Fibroblast of lung (primary cell): ENCODE results near the gene TRPM3. TPM values are rescaled to one million over a fixed set of nuclear protein-coding genes. Genes with fewer than 3 reads are reported as not detected.

Source experiments
- DNase-seq, 2 donors: peaks; one replicate each; pipeline versions ENCODE4 v3.0.0 to v3.0.0-alpha.2; 2010; ENCODE audit warnings: low read depth in 2 of 2
- H2AFZ ChIP-seq: 2 replicates; pipeline ENCODE4 v1.5.1; 2012; ENCODE audit warnings: low read length, control low read depth, inconsistent platforms
- H3K27ac ChIP-seq: 2 replicates; pipeline ENCODE4 v1.5.1; 2011; ENCODE audit warnings: low read length, control low read depth; ENCODE audit not compliant: insufficient read depth
- H3K27me3 ChIP-seq: 2 replicates; pipeline ENCODE4 v1.5.1; 2011; ENCODE audit warnings: mild to moderate bottlenecking, low read length; ENCODE audit not compliant: control insufficient read depth, insufficient read depth
- H3K36me3 ChIP-seq: 2 replicates; pipeline ENCODE4 v1.5.1; 2011; ENCODE audit warnings: low read length; ENCODE audit not compliant: control insufficient read depth, insufficient read depth
- H3K4me1 ChIP-seq: 2 replicates; pipeline ENCODE4 v1.5.1; 2011; ENCODE audit warnings: low read length; ENCODE audit not compliant: control insufficient read depth, insufficient read depth; ENCODE audit errors: extremely low read depth
- H3K4me2 ChIP-seq: 2 replicates; pipeline ENCODE4 v1.5.1; 2011; ENCODE audit warnings: low read length, control low read depth; ENCODE audit not compliant: insufficient read depth; ENCODE audit errors: extremely low read depth
- H3K4me3 ChIP-seq, 4 experiments: fragments of 200-600 bp in 1 of 4; sonication (generic) in 1 of 4; replicated peaks in 1 of 4; 2 replicates each; pipeline ENCODE4 v1.5.1; 2011 to 2016; ENCODE audit warnings: low read length in 4 of 4, low read depth in 3 of 4, mild to moderate bottlenecking in 3 of 4, control low read depth in 2 of 4, inconsistent platforms in 1 of 4, mixed read lengths in 1 of 4; ENCODE audit not compliant: insufficient read depth in 1 of 4; ENCODE audit errors: control extremely low read depth in 1 of 4
- H3K79me2 ChIP-seq: 2 replicates; pipeline ENCODE4 v1.5.1; 2012; ENCODE audit warnings: mild to moderate bottlenecking, low read length, inconsistent platforms; ENCODE audit not compliant: control insufficient read depth, insufficient read depth
- H3K9ac ChIP-seq: 2 replicates; pipeline ENCODE4 v1.5.1; 2011; ENCODE audit warnings: mild to moderate bottlenecking, low read length, control low read depth; ENCODE audit not compliant: insufficient read depth
- H3K9me3 ChIP-seq: 2 replicates; pipeline ENCODE4 v1.5.1; 2012; ENCODE audit warnings: low read depth, low read length; ENCODE audit not compliant: control insufficient read depth, insufficient read depth
- H4K20me1 ChIP-seq: 2 replicates; pipeline ENCODE4 v1.5.1; 2011; ENCODE audit warnings: low read length; ENCODE audit not compliant: control insufficient read depth, insufficient read depth; ENCODE audit errors: extremely low read depth
- EZH2 ChIP-seq: IDR thresholded peaks from 2 replicates; pipeline ENCODE4 v1.5.1; 2012; ENCODE audit warnings: low read length, control low read depth, mild to moderate bottlenecking; ENCODE audit errors: missing control alignments
- polyA plus RNA-seq, 2 donors: library from polyadenylated mRNA; depleted of rRNA in 1 of 2; stranded (reverse) in 1 of 2; unstranded in 1 of 2; fragments of >200 nt; gene quantifications; 2 replicates each; pipeline ENCODE4 v1.2.1, GENCODE V29; 2011 to 2012; ENCODE audit warnings: missing spikeins in 1 of 2
- total RNA-seq: library from RNA; depleted of rRNA; stranded (reverse); fragments of >200 nt; gene quantifications from 2 replicates; pipeline ENCODE4 v1.2.1, GENCODE V29; 2014
- TF ChIP-seq, protein P1 (sequence below), 2 donors: IDR thresholded peaks in 1 of 2; conservative IDR thresholded peaks in 1 of 2; 1 replicate in 1 of 2; 2 replicates in 1 of 2; pipeline ENCODE4 v1.5.1; 2011 to 2012; ENCODE audit warnings: low read length in 2 of 2, control low read depth in 1 of 2, inconsistent platforms in 1 of 2, low read depth in 1 of 2, mild to moderate bottlenecking in 1 of 2

The TRPM3 gene
- total and polyA plus RNA-seq, 2 donors (not counting 1 experiment from before 2014, with no cell fraction given) = 0.05 to 0.50 TPM

DNA sequence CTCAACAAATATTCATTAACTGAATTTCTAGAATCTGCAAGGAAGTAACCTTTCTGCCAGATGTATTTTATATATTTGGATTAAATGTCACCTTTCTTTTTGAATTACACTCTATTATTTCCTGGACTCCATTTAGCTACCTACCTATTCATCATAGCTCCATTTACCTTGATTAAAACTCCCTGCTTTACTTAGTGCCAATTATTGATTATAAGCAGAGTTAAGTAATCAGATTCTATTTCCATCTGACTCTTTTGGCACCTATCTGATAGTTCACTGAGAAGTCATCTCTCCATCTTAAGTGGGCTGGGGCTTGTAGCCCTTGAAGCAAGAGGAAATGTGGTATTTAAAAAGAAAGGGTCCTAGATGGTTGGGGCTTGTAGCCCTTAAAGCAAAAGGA is 88.6 kb downstream of the TRPM3 start:
- Histone ChIP-seq H3K27me3 (no peaks in the 10 kb centered on the region), H3K36me3 (no peaks in the 10 kb centered on the region), H3K4me2 (no peak overlapping the region), H2AFZ (no peak overlapping the region), H3K27ac (no peak overlapping the region), H3K9ac (no peak overlapping the region), H3K79me2 (no peaks in the 10 kb centered on the region), H3K4me3 (no peak overlapping the region), H3K4me1 (no peaks in the 10 kb centered on the region), H4K20me1 (no peaks in the 10 kb centered on the region), H3K9me3 (no peaks in the 10 kb centered on the region)
- no peak for DNase-seq
- TF ChIP-seq, protein P1, sequence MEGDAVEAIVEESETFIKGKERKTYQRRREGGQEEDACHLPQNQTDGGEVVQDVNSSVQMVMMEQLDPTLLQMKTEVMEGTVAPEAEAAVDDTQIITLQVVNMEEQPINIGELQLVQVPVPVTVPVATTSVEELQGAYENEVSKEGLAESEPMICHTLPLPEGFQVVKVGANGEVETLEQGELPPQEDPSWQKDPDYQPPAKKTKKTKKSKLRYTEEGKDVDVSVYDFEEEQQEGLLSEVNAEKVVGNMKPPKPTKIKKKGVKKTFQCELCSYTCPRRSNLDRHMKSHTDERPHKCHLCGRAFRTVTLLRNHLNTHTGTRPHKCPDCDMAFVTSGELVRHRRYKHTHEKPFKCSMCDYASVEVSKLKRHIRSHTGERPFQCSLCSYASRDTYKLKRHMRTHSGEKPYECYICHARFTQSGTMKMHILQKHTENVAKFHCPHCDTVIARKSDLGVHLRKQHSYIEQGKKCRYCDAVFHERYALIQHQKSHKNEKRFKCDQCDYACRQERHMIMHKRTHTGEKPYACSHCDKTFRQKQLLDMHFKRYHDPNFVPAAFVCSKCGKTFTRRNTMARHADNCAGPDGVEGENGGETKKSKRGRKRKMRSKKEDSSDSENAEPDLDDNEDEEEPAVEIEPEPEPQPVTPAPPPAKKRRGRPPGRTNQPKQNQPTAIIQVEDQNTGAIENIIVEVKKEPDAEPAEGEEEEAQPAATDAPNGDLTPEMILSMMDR (conservative IDR thresholded peaks at IDR 0.05 in 1 of 2, IDR thresholded peaks at IDR 0.05 in 1 of 2; ENCODE audit: low read depth in 1 of 2, low read length in 2 of 2) = no peak
- TF ChIP-seq EZH2 = no peak

DNA sequence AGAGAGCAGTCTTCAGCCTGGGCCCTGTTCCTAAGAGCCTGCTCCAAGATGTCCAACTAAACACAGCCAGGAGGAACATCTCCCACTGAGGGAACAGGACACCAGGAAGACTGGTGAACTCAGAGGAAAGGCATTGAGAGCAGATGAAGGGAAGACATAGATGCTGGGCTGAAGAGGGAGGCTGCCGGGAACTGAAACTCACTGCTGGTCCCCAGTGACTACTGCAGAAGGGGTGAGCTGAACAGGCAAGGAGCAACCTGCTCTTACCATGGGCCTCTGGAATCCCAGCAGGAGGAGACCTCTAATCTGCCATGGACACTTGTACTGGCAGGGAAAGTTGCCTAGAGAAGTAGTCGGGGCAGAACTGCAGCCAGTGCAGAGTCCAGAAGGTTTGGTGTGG is 95.7 kb downstream of the TRPM3 start:
- no peak overlapping the region for H3K4me2 ChIP-seq
- no peaks in the 10 kb centered on the region for H3K27me3 ChIP-seq
- no peaks in the 10 kb centered on the region for H3K9me3 ChIP-seq
- H3K79me2 ChIP-seq = no peaks in the 10 kb centered on the region
- H3K4me1 ChIP-seq = no peaks in the 10 kb centered on the region
- no peak overlapping the region for H3K9ac ChIP-seq
- no peak overlapping the region for H2AFZ ChIP-seq
- H3K27ac ChIP-seq = no peak overlapping the region
- no peak for DNase-seq
- H4K20me1 ChIP-seq = no peaks in the 10 kb centered on the region
- TF ChIP-seq, protein P1 (conservative IDR thresholded peaks at IDR 0.05 in 1 of 2, IDR thresholded peaks at IDR 0.05 in 1 of 2; ENCODE audit: low read depth in 1 of 2, low read length in 2 of 2) = no peak
- TF ChIP-seq EZH2 = no peak
- H3K4me3 ChIP-seq = no peak overlapping the region
- no peaks in the 10 kb centered on the region for H3K36me3 ChIP-seq

DNA sequence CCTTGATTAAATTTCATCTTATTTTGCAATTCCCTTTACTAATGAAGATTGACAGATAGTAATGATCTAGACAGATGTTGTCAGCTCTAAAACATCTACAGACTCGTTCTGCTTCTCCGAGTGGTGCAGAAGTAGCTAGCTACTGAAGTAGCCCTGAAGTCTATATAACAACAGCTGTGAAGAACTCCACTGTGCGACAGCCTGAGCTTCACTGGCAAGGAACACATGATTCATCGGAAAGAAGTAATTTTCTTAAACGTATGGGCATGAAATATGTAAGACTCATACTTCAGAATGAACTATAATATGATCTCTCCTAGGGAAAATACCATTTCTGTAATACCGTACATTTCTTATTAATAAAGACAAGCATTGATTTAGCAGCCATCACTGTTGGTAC is 96.2 kb downstream of the TRPM3 start:
- H3K36me3 ChIP-seq = no peaks in the 10 kb centered on the region
- no peak overlapping the region for H3K4me3 ChIP-seq
- DNase-seq = no peak
- H3K4me2 ChIP-seq = no peak overlapping the region
- H3K27ac ChIP-seq = no peak overlapping the region
- H3K79me2 ChIP-seq = no peaks in the 10 kb centered on the region
- H3K4me1 ChIP-seq = no peaks in the 10 kb centered on the region
- no peaks in the 10 kb centered on the region for H3K9me3 ChIP-seq
- H3K9ac ChIP-seq = no peak overlapping the region
- no peaks in the 10 kb centered on the region for H4K20me1 ChIP-seq
- no peak overlapping the region for H2AFZ ChIP-seq
- H3K27me3 ChIP-seq = no peaks in the 10 kb centered on the region
- TF ChIP-seq, protein P1 (conservative IDR thresholded peaks at IDR 0.05 in 1 of 2, IDR thresholded peaks at IDR 0.05 in 1 of 2; ENCODE audit: low read depth in 1 of 2, low read length in 2 of 2) = no peak
- TF ChIP-seq EZH2 = no peak
